ENCODE results near the gene SBDS.

GRCh38 chr7:67019562-67020390, 24.4 kb upstream of the SBDS start:
- TF ChIP-seq POLR2AphosphoS5 (IDR thresholded peaks at IDR 0.05; ENCODE audit: low read depth, low read length) (no peak), SIN3A (IDR thresholded peaks at IDR 0.05; ENCODE audit: borderline replicate concordance, insufficient read depth, low read length) (no peak)

All from PFSK-1 (cell line).